Mucosa of gallbladder (tissue), 1 donor: Measurements from ENCODE around the gene CALN1. TPM values are rescaled to one million over a fixed set of nuclear protein-coding genes. Genes with fewer than 3 reads are reported as not detected.
"Not testable (repeated sequence)": the region's sequence is repeated elsewhere in the genome, so short reads cannot be mapped to it uniquely, and the experiment has no call there.

Experiments used
- DNase-seq: peaks from one replicate; pipeline ENCODE4 v3.0.0-alpha.2; 2020; ENCODE audit warnings: low spot score
- total RNA-seq: library from RNA; stranded (reverse); gene quantifications from one replicate; pipeline ENCODE4 v1.2.1, GENCODE V29; 2021
- donor health status: DM: no; HTN: no; CAD: no.

CALN1 gene
- total RNA-seq, 1 donor from 2014 or later, result 4.4 TPM

DNA sequence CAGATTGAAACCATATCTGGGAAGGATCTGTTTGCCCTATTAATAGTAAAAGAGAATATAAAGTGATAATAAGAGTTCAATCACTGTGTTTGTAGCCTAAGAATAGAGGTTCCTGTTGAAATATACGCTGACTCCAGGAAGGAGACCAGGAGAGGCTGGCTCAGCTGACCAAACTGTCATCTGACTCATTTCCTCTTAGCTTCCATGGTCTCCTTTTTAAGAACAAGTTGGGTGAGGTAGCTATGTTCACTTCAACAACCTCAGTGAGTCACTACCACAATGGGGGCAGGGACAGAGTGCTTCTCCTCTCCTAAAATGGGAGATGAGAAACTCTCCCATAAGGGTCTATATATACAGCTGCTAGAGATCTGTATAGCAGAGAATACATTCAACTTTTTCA is 543.3 kb downstream of the CALN1 start:
- DNase-seq, result no peak

DNA sequence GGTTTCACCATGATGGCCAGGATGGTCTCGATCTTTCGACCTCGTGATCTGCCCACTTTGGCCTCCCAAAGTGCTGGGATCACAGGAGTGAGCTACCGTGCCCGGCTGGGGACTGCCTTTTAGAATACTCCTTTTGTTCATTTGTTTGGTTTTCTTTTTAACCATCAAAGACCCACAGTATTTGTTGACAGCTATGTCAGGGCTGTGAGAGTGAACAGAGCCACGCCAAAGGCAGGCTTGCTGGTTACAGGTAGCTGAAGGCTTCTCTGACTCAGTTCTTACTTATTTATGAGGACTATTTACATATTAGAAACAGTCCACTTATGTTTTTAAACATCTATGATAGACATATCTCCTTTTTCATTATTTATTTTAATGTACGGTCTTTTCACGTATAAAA is 544.5 kb downstream of the CALN1 start:
- DNase-seq, result no peak

DNA sequence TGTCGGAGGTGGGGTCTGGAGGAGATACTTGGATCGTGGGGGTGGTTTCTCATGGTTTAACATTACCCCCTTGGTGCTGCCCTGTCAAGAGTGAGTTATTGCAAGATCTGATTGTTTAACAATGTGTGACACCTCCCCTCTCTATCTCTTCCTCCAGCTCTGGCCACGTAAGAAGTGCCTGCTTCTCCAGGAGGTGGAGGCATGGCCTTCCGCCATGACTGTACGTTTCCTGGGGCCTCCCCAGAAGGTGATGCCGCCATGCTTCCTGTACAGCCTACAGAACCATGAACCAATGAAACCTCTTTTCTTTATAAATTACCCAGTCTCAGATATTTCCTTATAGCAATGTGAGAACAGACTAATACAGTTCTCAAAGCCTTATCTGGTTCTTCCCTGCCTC is 547.0 kb downstream of the CALN1 start:
- no peak for DNase-seq

- no peak for DNase-seq
These were observed 548.0 kb downstream of the CALN1 start for GRCh38 chr7:71864130-71864529.

- DNase-seq, result no peak
These were observed 551.6 kb downstream of the CALN1 start for GRCh38 chr7:71860572-71860971.

GRCh38 chr7:71857338-71857737 is 554.8 kb downstream of the CALN1 start:
- no peak for DNase-seq

- no peak for DNase-seq
These were observed 557.4 kb downstream of the CALN1 start for GRCh38 chr7:71854546-71855397.

DNA sequence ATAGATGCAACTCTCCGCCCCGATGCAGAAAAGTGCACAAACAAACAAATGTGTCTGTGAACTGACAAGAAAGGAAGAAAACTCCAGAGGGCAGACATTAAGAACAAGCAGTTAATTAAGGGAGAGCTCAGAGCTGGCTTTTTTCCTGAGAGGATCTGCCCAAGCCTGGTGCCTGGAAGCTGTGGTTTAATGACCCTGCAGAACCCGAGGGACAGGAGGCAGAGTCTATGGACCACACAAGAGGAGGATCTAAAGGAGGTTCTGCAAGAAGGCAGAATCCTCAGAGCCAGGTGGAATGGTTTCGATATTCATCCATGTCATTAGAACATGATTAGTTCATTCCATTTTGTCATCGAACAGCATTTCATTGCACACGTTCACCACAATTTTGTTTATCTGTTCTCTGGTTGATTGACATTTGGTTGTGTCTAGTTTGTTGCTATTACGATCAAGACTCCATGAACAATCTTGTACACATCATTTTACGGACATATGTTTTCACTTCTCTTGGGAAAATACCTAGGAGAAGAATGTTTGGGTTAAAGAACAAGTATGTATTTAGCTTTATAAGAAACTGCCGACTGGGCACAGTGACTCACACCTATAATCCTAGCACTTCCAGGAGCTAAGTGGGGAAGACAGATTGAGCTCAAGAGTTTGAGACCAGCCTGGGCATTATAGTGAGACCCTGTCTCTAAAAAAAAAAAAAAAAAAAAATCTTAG is 560.2 kb downstream of the CALN1 start:
- no peak for DNase-seq

DNA sequence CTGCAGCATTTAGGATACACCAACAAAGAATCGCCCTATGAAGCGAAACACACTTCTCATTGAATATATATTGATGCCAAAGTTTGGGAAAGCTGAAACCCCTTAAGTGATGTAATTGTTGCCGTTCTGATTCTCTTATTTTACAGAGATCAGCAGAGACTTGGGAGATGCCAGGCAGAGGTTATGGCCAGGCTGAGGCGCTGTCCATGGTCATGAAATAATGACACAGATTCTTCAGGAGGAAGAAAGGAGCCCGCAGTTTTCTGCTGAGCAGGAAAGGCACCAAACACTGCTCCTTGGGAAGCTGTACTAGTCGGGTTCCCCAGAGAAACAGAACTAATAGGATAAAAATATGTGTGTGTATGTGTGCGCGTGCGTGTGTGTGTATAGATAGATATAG is 566.0 kb downstream of the CALN1 start:
- no peak for DNase-seq

GRCh38 chr7:71843676-71844075 is 568.5 kb downstream of the CALN1 start:
- DNase-seq, result no peak

GRCh38 chr7:71842786-71843185 is 569.4 kb downstream of the CALN1 start:
- no peak for DNase-seq

DNA sequence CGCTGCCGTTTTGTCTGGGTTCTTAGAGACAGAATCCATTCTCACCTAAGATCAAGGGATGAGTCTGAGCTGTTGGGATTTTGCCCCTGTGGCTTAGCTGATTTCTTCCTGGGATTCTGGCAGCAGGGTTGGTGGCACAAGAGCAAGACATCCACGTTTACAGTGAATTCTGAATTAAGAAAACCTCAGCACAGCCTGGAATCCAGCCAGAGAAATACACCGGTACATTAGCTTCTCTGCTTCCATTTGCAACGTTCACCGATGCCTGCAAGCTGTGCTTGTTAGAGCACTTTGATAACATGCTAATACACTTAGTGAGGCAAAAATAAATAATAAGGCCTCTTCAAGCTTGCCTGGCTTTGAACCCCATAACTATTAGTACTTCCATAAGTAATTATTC is 569.8 kb downstream of the CALN1 start:
- no peak for DNase-seq

DNA sequence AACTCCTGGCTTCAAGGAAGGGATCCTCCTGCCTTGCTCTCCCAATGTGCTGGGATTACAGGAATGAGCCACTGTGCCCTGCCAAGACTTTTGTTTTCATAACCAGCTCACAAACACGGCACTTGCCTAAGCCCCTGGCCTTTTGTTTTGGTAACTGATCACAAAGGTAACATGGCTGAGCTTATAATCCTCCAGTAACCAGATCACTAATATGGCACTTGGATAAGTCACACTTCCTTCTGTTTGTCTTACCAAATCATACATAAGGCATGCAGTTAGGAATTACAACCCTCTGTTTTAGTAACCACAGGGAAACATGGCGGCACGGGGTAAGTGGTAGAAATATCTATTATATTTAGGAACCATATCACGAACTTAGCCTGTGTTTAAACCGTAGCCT is 577.1 kb downstream of the CALN1 start:
- no peak for DNase-seq

- no peak for DNase-seq
These were observed 582.6 kb downstream of the CALN1 start for GRCh38 chr7:71829515-71829914.

GRCh38 chr7:71828361-71828760 is 583.8 kb downstream of the CALN1 start:
- no peak for DNase-seq

DNA sequence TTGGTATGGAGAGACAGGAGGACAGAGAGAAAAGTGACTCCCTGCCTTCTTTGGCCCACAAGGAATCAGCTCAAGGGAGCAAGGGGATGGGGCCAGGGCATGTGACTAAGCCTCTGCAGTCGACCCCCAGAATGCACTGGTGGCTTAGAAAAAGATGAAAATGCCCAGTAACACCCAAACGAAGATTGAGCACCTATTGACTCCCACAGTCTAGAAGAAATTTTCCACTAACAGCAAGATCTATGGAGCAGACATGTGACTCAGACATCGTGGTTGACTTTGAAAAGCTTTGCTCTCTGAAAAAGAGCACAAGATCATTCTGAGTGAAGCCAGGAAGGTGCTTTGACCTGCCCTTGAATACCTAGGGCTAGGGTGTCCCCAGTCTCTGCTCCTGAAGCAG is 586.0 kb downstream of the CALN1 start:
- DNase-seq, result no peak

DNA sequence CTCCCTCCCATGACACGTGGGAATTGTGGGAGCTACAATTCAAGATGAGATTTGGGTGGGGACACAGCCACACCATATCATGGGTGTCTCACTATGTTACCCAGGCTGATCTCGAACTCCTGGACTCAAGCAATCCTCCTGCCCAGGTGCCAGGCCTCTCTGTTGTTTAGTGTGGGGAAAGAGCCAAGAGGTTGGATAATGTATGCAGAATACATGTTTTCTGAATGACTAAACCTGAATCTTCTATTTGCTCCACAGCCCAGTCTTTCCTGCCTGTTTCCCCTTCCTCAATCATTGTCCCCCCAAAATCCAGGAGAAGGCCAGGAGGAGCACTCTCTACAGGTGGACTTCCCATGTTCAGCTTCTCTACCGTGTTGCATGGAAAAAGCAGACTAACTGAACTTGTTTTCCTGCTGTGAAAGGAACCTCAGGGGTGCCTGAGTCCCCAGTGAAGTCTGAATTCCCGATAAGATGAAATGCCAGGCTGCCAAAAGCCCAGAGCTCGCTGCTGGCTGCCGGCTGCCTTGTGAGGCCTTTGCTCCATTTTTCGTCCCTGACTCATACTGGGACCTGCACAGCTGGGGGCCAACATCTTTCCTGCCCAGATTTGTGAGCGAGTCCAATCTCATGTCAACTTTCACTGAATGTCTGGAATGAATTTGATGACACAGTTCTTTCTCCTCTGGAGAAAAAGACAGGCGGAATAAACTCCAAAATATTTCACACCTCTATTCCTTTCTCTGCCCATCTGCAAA is 588.0 kb downstream of the CALN1 start:
- no peak for DNase-seq

DNA sequence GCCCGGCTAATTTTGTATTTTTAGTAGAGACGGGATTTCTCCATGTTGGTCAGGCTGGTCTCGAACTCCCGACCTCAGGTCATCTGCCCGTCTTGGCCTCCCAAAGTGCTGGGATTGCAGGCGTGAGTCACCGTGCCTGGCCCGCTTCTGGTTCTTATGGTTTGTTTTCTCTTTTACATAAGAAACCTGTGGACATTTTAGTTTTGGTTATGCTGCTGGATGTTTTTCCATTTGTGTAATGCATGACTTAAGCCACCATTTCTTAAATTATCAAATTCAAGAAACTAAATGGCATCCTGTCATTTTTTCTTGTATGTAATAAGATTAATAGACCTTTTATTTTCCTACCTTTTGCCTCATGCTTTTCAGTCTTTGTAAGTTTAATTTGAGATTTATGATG is 589.7 kb downstream of the CALN1 start:
- not testable (repeated sequence) for DNase-seq

DNA sequence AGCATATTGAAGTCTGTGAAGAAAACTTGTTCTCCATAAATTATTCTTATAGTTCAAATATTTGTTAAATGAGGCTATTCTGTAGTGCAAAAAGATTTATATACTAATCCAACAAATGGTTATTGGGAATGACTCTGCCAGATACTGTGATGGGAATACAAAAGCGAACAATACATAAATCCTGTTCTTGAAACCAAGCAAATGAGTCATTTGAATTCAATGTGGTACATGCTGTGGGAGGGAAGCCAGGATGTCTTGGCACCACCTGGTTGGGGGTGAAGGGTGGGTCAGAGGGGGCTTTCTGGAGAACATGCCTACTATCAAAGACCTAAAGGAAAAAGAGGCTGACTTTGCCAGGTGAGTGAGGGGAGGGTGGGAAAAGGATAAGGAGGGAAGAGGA is 594.2 kb downstream of the CALN1 start:
- DNase-seq, result no peak

GRCh38 chr7:71808115-71808514 is 604.0 kb downstream of the CALN1 start:
- DNase-seq, result no peak

GRCh38 chr7:71804256-71804655 is 607.9 kb downstream of the CALN1 start:
- no peak for DNase-seq

GRCh38 chr7:71801976-71802375 is 610.2 kb downstream of the CALN1 start:
- DNase-seq, result no peak

DNA sequence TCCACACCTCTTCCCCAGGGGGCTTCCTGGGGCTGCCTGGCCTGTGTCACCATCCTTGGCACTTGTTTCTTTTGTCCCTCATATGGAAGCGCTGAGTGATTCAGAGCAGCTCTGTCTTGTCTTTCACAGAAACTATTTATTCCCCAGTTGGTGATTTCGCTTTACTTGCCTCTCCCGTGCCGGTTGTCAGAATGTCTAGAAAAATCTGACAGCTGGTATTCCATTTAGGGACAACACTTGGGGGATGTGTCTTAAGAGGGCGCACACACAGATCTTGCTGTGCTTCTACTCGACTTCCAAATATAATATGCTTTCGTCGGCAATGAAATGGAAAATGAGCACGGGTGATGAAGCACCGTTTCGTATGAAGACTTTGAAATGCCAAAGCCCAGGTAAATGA is 611.8 kb downstream of the CALN1 start:
- no peak for DNase-seq
